Breast epithelium (tissue), 4 donors: ENCODE measurements around the gene CPM. TPM values are rescaled to one million over a fixed set of nuclear protein-coding genes. Genes with fewer than 3 reads are reported as not detected.
A peak's percentile ranks its signal among the peaks of the same experiment; 100 is the strongest.

Experiments
- DNase-seq, 2 donors: peaks; one replicate each; pipeline ENCODE4 v3.0.0-alpha.2; 2019; ENCODE audit warnings: low spot score in 2 of 2
- H3K27ac ChIP-seq, 2 donors: fragments of 200-600 bp; sonication (generic) in 1 of 2; one replicate each; pipeline ENCODE4 v1.5.1; 2016 to 2019; ENCODE audit warnings: mild to moderate bottlenecking in 1 of 2
- H3K27me3 ChIP-seq, 2 donors: fragments of 200-600 bp; sonication (generic) in 1 of 2; one replicate each; pipeline versions ENCODE4 v1.5.1 to v1.6.0; 2017 to 2019; ENCODE audit warnings: control low read depth in 1 of 2, mild to moderate bottlenecking in 1 of 2
- H3K36me3 ChIP-seq: fragments of 200-600 bp; one replicate; pipeline ENCODE4 v1.5.1; 2019
- H3K4me1 ChIP-seq, 2 donors: fragments of 200-600 bp; sonication (generic); one replicate each; pipeline ENCODE4 v1.5.1; 2016 to 2019; ENCODE audit warnings: control low read depth in 1 of 2
- H3K4me3 ChIP-seq, 3 donors: fragments of 200-600 bp; sonication (generic); 1 replicate in 2 of 3; 2 replicates in 1 of 3; pipeline ENCODE4 v1.5.1; 2016 to 2019; ENCODE audit warnings: mild to moderate bottlenecking in 3 of 3, moderate library complexity in 2 of 3
- H3K9me3 ChIP-seq, 2 donors: fragments of 200-600 bp; sonication (generic) in 1 of 2; one replicate each; pipeline ENCODE4 v1.5.1; 2016 to 2019; ENCODE audit warnings: control low read depth in 1 of 2
- POLR2A ChIP-seq: fragments of 450-650 bp; IDR thresholded peaks from one replicate; pipeline ENCODE4 v1.6.1; 2016; ENCODE audit warnings: antibody characterized with exemption, mild to moderate bottlenecking, moderate library complexity
- POLR2AphosphoS5 ChIP-seq, 3 donors: sonication (generic); formaldehyde crosslinking; IDR thresholded peaks; one replicate each; pipeline ENCODE4 v1.6.1; 2017; ENCODE audit warnings: antibody characterized with exemption in 3 of 3
- intact Hi-C: fragments of 100-400 bp; cut with DNase I; formaldehyde crosslinking; loops from one replicate; pipeline ENCODE4 v1.15.1; 2023; ENCODE audit warnings: low total_unique reads
- total RNA-seq, 3 donors: library from RNA; depleted of rRNA; stranded (reverse); fragments of >200 nt; gene quantifications; one replicate each; pipeline ENCODE4 v1.1.0, GENCODE V29; 2016
- TF ChIP-seq, protein P1 (sequence below), 3 donors: fragments of 450-650 bp; IDR thresholded peaks; one replicate each; pipeline ENCODE4 v1.5.1; 2016 to 2017; ENCODE audit warnings: antibody characterized with exemption in 3 of 3, mild to moderate bottlenecking in 3 of 3, moderate library complexity in 3 of 3

The CPM gene
- total RNA-seq, 3 donors from 2014 or later, result 63.4 to 1,281 (median 78.3) TPM

DNA sequence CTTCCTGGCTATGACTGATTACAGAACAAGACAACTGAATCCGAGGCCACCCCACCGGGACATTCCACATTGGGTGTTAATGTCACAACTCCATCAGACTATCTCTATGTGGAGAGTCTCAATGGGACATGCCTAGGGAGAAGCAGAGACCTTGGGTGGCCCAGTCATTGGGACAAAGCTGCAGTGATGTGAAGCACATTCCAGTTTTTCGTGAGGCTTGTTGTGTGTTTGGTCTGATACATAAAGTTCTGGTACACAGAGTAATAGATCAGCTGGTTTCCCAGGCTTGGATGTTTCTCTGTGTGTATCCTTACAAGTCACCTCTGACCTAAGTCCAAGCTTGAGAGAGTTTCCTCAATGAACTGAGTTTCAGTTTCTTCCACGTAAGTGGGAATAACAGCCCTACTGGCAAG lies 42.3 kb downstream of the CPM start:
- H3K4me3 ChIP-seq, result no peak overlapping the region

DNA sequence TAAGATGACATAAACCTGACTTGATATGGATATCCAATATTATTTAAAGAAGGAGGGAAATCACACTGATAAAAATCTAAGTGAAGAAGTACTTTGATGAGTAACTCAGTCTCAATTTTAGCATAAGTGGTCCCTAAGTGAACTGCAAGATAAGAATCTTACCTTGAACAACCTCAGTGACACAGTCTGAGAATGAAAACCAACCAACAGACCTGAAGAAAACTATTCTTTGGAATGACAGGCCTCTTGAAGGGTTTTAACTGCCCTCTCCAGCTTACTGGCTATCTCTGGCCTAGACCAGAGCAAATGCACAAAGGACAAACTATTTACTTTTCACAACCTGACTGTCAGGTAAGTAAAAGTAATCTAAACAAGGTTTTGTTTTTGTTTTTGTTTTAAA lies 44.7 kb downstream of the CPM start:
- intact Hi-C loops, result no loop called here
- no peak overlapping the region for H3K27ac ChIP-seq
- H3K4me1 ChIP-seq, result no peaks in the 10 kb centered on the region
- no peak for TF ChIP-seq POLR2A
- TF ChIP-seq, protein P1, sequence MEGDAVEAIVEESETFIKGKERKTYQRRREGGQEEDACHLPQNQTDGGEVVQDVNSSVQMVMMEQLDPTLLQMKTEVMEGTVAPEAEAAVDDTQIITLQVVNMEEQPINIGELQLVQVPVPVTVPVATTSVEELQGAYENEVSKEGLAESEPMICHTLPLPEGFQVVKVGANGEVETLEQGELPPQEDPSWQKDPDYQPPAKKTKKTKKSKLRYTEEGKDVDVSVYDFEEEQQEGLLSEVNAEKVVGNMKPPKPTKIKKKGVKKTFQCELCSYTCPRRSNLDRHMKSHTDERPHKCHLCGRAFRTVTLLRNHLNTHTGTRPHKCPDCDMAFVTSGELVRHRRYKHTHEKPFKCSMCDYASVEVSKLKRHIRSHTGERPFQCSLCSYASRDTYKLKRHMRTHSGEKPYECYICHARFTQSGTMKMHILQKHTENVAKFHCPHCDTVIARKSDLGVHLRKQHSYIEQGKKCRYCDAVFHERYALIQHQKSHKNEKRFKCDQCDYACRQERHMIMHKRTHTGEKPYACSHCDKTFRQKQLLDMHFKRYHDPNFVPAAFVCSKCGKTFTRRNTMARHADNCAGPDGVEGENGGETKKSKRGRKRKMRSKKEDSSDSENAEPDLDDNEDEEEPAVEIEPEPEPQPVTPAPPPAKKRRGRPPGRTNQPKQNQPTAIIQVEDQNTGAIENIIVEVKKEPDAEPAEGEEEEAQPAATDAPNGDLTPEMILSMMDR (IDR thresholded peaks at IDR 0.05), result no peak
- TF ChIP-seq POLR2AphosphoS5 (IDR thresholded peaks at IDR 0.05), result no peak
- DNase-seq, result no peak
- no peak overlapping the region for H3K4me3 ChIP-seq
- H3K9me3 ChIP-seq, result no peaks in the 10 kb centered on the region
- H3K36me3 ChIP-seq, result no peaks in the 10 kb centered on the region
- H3K27me3 ChIP-seq, result no peaks in the 10 kb centered on the region

More for the DNA sequence above, 42.3 kb downstream of the CPM start:
- no peak for DNase-seq
- Histone ChIP-seq H3K27ac (peak overlapping the region in 1 of 2 donors; percentile 13), H3K9me3 (no peaks in the 10 kb centered on the region), H3K4me1 (no peaks in the 10 kb centered on the region), H3K36me3 (no peaks in the 10 kb centered on the region), H3K27me3 (no peaks in the 10 kb centered on the region)
- TF ChIP-seq POLR2A (no peak), POLR2AphosphoS5 (IDR thresholded peaks at IDR 0.05) (no peak)
- TF ChIP-seq, protein P1 (IDR thresholded peaks at IDR 0.05), result no peak
- intact Hi-C loops, result no loop called here

DNA sequence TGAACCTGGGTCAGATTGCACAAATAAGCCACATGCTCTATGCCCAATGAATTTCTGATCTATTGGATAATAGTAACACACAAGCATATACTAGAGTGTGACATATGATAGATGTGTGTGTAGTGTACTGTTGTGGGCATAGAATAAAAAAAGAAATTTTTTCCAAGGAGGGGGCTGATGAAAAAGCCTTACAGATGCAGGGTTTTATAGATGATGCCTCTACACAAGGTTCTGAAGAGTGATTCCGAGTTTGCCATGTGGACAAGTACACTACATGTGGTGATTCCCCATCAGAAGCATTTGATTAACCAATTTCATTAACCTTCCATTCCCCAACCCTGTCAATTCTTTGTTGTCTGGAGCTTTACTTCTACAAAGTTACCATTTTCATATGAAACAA lies 45.3 kb downstream of the CPM start:
- intact Hi-C loops, result no loop called here
- no peak for DNase-seq
- no peaks in the 10 kb centered on the region for H3K9me3 ChIP-seq
- H3K4me1 ChIP-seq, result no peaks in the 10 kb centered on the region
- TF ChIP-seq POLR2A, result no peak
- TF ChIP-seq POLR2AphosphoS5 (IDR thresholded peaks at IDR 0.05), result no peak
- TF ChIP-seq, protein P1 (IDR thresholded peaks at IDR 0.05), result no peak
- no peak overlapping the region for H3K4me3 ChIP-seq
- no peaks in the 10 kb centered on the region for H3K27me3 ChIP-seq
- no peaks in the 10 kb centered on the region for H3K36me3 ChIP-seq
- no peak overlapping the region for H3K27ac ChIP-seq

DNA sequence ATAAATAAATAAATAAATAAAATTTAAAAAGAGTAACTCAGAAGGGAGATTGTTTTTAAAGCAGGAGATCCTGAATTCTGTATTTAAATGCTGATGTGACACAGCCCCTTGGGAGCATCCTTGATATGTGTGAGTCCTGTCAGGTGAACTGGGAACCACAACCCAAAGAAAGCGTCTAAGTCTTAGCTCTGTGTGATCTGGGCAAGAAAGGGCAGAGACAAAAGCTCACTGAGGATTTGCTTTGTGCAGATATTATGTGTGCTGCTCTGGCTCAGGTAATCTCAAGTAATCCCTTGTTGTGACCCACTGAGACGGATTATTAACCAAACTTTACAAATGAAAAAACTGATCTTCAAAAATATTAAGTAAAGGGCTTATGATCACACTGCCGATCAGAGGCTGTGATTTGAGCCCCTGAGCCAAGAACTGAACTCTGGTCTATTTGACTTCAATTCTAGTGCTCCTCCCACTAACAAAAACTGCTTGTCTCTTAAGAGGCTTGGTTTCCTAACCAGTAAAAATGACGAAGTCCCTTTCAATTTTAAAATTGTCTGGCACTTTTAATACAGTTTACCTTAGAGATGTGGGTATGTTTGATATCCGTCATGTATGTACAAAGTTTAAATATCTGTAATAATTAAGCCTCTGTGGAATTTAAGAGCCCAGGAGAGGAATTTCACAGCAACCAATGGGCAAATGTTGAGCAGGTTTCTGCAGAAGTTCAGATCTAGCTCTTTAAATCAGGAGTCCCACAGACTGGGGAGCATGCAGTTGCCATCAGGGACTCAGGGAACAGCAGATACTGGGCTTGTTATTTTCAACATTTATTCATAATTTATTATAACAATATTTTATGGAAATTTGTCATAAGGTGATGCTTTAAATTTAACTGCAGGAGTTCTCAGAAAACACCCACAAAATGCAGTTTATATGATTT lies 46.1 kb downstream of the CPM start:
- no peak overlapping the region for H3K4me3 ChIP-seq
- DNase-seq, result no peak
- H3K36me3 ChIP-seq, result no peaks in the 10 kb centered on the region
- H3K27me3 ChIP-seq, result no peaks in the 10 kb centered on the region
- intact Hi-C loops, result no loop called here
- TF ChIP-seq, protein P1 (IDR thresholded peaks at IDR 0.05), result no peak
- TF ChIP-seq POLR2A (no peak), POLR2AphosphoS5 (IDR thresholded peaks at IDR 0.05) (no peak)
- no peaks in the 10 kb centered on the region for H3K4me1 ChIP-seq
- no peak overlapping the region for H3K27ac ChIP-seq
- no peaks in the 10 kb centered on the region for H3K9me3 ChIP-seq

DNA sequence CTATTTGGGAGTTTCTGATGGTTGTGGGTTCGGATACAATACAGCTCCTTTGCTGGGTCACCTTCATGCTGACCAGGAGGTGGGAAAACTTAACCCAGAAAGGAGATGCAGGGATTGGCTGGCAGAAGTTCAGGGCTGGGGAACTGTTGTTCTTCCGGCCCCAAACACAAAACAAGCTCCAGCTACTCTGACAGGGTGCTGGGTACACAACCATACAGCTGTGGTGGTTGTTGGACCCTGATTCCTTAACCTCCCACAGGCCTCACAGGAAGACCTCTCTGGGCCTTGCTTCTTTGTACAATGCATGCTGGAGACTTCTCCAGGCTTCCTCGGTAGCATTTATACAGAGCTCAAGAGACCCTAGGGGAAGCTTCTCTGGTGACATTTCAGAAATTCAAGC lies 47.6 kb downstream of the CPM start:
- intact Hi-C loops, result no loop called here
- Histone ChIP-seq H3K4me3 (no peak overlapping the region), H3K27me3 (no peaks in the 10 kb centered on the region), H3K9me3 (no peaks in the 10 kb centered on the region), H3K4me1 (no peaks in the 10 kb centered on the region), H3K36me3 (no peaks in the 10 kb centered on the region), H3K27ac (no peak overlapping the region)
- TF ChIP-seq POLR2A (no peak), POLR2AphosphoS5 (IDR thresholded peaks at IDR 0.05) (no peak)
- TF ChIP-seq, protein P1 (IDR thresholded peaks at IDR 0.05), result no peak
- no peak for DNase-seq
